BE2C (cell line): Measurements from ENCODE around the gene FSTL4.

ENCODE experiments used
- DNase-seq: peaks from one replicate; pipeline ENCODE4 v3.0.0-alpha.2; 2020
- H3K27me3 ChIP-seq: fragments of 250-450 bp; sonication (Bioruptor Pico); 2 replicates; pipeline ENCODE4 v1.5.1; 2020; ENCODE audit warnings: mild to moderate bottlenecking
- H3K36me3 ChIP-seq: fragments of 250-450 bp; sonication (Bioruptor Pico); 2 replicates; pipeline ENCODE4 v1.5.1; 2020; ENCODE audit warnings: mild to moderate bottlenecking
- H3K4me1 ChIP-seq: fragments of 250-450 bp; sonication (Bioruptor Pico); 2 replicates; pipeline ENCODE4 v1.5.1; 2020
- H3K4me3 ChIP-seq: 2 replicates; pipeline ENCODE4 v1.5.1; 2011; ENCODE audit warnings: low read depth, low read length
- H3K9me3 ChIP-seq: fragments of 250-450 bp; sonication (Bioruptor Pico); 2 replicates; pipeline ENCODE4 v1.5.1; 2020
- TF ChIP-seq, protein P1 (sequence below): IDR thresholded peaks from 2 replicates; pipeline ENCODE4 v1.5.1; 2012; ENCODE audit warnings: mild to moderate bottlenecking, low read depth, low read length

FSTL4 gene

DNA sequence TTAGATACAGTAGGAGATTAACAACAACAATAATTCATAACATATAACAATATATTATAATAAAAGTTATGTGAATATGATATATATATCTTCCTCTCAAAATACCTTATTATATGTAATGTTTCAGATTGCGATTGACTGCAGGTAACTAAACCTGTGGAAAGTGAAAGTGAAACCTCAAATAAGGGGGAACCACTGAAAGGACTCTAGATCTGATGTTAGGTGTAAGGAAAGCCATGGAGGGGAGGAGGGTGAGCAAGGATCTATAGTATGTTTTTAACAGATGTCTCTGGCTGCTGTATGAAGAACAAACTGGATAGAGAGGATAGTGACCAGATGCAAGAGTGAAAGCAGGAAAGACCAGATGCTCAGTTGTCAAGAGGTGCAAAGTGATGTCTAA lies 5.8 kb upstream of the FSTL4 start:
- Histone ChIP-seq H3K27me3 (peaks cover 4% of the 10 kb centered on the region), H3K4me1 (no peaks in the 10 kb centered on the region), H3K4me3 (no peak overlapping the region), H3K9me3 (no peaks in the 10 kb centered on the region), H3K36me3 (no peaks in the 10 kb centered on the region)
- TF ChIP-seq, protein P1, sequence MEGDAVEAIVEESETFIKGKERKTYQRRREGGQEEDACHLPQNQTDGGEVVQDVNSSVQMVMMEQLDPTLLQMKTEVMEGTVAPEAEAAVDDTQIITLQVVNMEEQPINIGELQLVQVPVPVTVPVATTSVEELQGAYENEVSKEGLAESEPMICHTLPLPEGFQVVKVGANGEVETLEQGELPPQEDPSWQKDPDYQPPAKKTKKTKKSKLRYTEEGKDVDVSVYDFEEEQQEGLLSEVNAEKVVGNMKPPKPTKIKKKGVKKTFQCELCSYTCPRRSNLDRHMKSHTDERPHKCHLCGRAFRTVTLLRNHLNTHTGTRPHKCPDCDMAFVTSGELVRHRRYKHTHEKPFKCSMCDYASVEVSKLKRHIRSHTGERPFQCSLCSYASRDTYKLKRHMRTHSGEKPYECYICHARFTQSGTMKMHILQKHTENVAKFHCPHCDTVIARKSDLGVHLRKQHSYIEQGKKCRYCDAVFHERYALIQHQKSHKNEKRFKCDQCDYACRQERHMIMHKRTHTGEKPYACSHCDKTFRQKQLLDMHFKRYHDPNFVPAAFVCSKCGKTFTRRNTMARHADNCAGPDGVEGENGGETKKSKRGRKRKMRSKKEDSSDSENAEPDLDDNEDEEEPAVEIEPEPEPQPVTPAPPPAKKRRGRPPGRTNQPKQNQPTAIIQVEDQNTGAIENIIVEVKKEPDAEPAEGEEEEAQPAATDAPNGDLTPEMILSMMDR, result no peak
- DNase-seq, result no peak

DNA sequence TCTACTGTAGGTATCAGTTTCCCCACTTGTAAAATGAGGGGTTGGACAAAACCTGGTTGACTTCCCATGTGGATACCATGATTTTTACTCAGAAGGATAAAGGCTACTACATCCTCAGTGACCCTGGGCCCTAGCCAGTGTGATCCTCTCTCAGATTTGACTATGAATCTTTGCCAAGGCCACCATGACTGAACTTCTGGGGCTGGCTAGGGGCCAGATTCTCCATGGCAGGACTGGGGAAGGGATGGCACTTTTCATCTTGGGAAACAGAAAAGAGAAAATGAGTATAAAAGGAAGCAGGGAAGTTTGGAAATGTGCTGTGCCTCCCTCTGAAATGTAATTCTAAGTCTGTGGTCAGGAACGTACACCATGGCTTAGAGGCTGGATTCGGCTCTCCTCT lies 1.4 kb upstream of the FSTL4 start:
- H3K4me3 ChIP-seq, result no peak overlapping the region
- DNase-seq, result no peak
- H3K4me1 ChIP-seq, result no peaks in the 10 kb centered on the region
- H3K9me3 ChIP-seq, result no peaks in the 10 kb centered on the region
- H3K36me3 ChIP-seq, result no peaks in the 10 kb centered on the region
- peaks cover 40% of the 10 kb centered on the region for H3K27me3 ChIP-seq
- TF ChIP-seq, protein P1, result no peak

DNA sequence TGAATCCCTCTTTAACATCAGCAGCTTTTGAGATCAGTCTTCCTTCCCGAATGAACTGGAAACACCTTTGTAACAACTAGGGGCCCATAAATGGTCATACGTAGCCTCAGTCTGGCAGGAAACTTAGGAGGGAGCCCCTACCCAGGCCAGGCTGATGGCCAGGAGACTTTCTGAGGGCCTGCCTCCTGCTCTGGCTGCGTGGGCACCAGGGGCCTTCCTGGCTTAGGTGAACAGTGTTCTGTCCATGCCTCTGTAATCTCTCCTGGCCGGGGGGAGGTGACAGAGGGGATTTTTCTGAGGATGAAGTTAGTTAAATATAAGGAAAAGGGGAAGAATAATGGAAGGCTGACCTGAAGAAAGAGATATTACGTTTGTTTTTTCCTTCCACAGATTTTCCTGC lies 843 bp upstream of the FSTL4 start:
- TF ChIP-seq, protein P1, result no peak
- Histone ChIP-seq H3K36me3 (no peaks in the 10 kb centered on the region), H3K4me1 (no peaks in the 10 kb centered on the region), H3K4me3 (no peak overlapping the region), H3K27me3 (peaks cover 40% of the 10 kb centered on the region), H3K9me3 (no peaks in the 10 kb centered on the region)
- no peak for DNase-seq

DNA sequence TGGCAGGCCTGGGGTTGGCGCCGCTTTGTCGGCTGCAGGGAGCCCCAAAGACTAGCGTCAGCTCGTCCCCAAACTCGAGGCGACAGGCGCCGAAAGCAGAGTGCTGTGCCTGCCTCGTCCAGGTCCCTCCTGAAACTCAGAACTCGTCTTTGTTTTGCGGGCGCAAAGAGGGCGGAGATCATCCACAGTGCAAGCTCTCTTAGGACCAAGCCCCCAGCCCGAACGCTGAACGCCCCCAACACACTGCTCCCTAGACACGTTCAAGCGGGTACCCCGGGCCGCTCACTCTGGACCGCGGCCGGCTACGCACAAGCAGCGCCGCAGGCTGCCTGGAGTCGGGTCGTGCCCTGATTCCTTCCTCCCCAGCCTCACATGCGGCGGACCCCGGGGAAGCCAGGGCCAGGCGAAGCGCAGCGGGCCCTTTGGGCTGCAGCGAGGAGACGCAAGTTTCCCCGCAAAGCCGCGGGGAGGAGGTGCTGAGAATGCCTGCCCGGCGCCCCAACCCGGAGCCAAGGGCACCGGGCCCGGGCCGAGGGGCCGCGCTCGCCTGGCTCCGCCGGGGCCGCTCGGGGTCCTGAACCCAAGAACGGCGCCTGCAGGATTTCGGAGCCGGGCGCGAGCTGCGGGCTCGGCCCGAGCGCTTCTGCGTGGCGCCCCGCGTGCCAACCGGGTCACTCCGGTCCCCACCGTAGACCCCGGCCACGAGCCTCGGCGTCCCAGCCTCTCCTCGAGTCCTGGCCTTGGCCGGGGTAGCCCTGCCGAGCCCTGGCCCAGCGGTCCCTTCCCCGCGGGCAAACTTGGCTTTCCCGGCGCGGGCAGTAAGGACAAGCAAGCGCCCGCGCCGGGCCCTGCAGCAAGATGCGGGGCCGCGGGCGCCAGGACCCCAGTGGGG lies 738 bp downstream of the FSTL4 start:
- Histone ChIP-seq H3K4me3 (peak overlapping the region; percentile 55), H3K27me3 (peaks cover 40% of the 10 kb centered on the region), H3K4me1 (peaks cover 8% of the 10 kb centered on the region), H3K9me3 (no peaks in the 10 kb centered on the region), H3K36me3 (no peaks in the 10 kb centered on the region)
- TF ChIP-seq, protein P1, result no peak
- peak; percentile 29 for DNase-seq

DNA sequence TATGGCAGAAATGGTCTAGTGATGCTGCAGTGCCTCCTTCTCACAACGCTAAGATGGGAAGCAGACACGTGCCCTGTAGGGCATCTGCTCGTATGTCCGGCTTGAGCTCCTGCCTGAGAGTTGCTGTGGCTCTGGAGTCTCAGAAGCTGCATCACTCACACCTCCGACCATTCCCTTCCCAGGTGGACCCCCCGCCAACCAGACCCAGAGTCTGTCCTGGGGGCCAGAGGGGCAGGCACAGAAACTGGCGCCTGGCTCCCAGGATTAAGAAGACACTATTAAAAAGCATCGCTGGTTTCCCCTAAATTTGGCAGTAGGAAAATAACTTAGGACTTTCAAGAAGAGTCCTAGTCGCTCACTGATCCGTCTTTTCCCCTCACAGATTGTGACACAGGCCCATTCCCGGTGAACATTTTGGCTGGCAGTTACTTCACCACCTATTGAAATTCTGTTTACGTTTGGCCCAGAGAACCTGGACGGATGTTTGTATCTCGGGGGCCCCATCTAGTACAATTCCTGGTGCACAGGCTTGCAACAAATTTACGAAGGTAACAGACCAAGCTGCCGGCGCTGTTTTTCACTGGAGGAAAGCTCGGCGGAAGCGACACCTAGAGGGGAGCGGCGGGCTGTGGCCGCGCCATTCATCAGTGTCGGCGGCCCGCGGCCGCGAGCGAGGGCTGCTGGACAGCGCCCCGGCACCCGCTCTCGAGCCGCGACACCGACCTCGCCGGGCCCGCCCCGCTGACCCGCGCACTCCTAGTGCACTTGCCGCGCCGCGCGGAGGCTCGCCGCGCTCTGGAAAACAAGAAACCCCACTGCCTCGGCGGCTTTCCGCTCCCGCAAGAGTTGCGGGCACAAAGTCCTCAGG lies 1.6 kb downstream of the FSTL4 start:
- peaks cover 40% of the 10 kb centered on the region for H3K27me3 ChIP-seq
- H3K4me3 ChIP-seq, result peak overlapping the region; percentile 55
- H3K4me1 ChIP-seq, result peaks cover 10% of the 10 kb centered on the region
- no peaks in the 10 kb centered on the region for H3K36me3 ChIP-seq
- no peaks in the 10 kb centered on the region for H3K9me3 ChIP-seq
- peak; percentile 68 for DNase-seq
- TF ChIP-seq, protein P1, result peak; percentile 60
